ENCODE measurements around the gene ZAR1. TPM values are rescaled to one million over a fixed set of nuclear protein-coding genes. Genes with fewer than 3 reads are reported as not detected.

Gene ZAR1
- total RNA-seq, 1 experiment from 2014 or later: 0.47 TPM

DNA sequence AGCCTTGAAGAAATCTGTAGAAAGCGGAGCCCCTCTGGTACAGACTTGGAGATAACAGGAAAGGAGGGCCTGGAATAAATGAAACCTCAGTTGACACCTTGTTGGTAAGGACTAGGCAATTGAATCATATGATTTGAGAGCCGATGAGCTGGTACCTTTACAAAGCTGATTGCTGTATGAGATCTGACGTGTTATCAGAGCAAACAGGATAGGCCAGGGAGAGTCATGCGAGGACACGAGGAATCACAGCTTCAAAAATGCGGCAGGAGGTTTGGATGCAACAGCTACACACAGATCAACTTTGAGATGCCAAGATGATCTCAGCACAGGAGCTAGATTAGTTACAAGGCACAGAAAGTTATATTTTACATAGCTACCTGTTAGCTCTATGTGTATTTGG, 14.3 kb upstream of the ZAR1 start:
- Histone ChIP-seq H3K4me1 (ENCODE audit: control insufficient read depth in 1 of 2, insufficient read depth in 2 of 2, low read length in 2 of 2) (no peaks in the 10 kb centered on the region), H3K4me2 (ENCODE audit: low read length) (no peak overlapping the region), H3K9me2 (ENCODE audit: insufficient read depth) (no peaks in the 10 kb centered on the region), H2AFZ (ENCODE audit: low read depth, low read length, poor library complexity, severe bottlenecking) (no peak overlapping the region), H3K79me2 (ENCODE audit: insufficient read depth, low read length) (no peaks in the 10 kb centered on the region), H3K4me3 (replicated peaks in 1 of 2; ENCODE audit: low read depth in 1 of 2, low read length in 2 of 2) (no peak overlapping the region), H3K9ac (ENCODE audit: low read length) (no peak overlapping the region), H3K9me3 (ENCODE audit: control insufficient read depth in 1 of 2, insufficient read depth in 1 of 2, low read depth in 1 of 2, low read length in 2 of 2) (no peaks in the 10 kb centered on the region), H3K27ac (ENCODE audit: low read depth, low read length) (no peak overlapping the region), H4K20me1 (ENCODE audit: insufficient read depth) (no peaks in the 10 kb centered on the region), H3K27me3 (ENCODE audit: insufficient read depth, low read length) (no peaks in the 10 kb centered on the region), H3K36me3 (ENCODE audit: control insufficient read depth in 1 of 2, insufficient read depth in 2 of 2, low read length in 2 of 2) (no peaks in the 10 kb centered on the region)
- ChIA-PET CTCF (no interaction called here), POLR2A (no interaction called here), RAD21 (ENCODE audit: low non-redundant PET in 1 of 2, low total read pairs in 2 of 2, uncharacterized antibody in 2 of 2, unreplicated experiment in 2 of 2) (no interaction called here)
- TF ChIP-seq TCF7L2 (IDR thresholded peaks at IDR 0.05; ENCODE audit: borderline replicate concordance, extremely low read depth, insufficient read depth, insufficient read length): no peak
- TF ChIP-seq SP1 (IDR thresholded peaks at IDR 0.05; ENCODE audit: low read depth): no peak
- no peak for TF ChIP-seq CEBPB (IDR thresholded peaks at IDR 0.05; ENCODE audit: low read depth)
- TF ChIP-seq POLR2AphosphoS5 (IDR thresholded peaks at IDR 0.05; ENCODE audit: low read depth, low read length): no peak
- TF ChIP-seq JUND (IDR thresholded peaks at IDR 0.05): no peak
- TF ChIP-seq, protein P1, sequence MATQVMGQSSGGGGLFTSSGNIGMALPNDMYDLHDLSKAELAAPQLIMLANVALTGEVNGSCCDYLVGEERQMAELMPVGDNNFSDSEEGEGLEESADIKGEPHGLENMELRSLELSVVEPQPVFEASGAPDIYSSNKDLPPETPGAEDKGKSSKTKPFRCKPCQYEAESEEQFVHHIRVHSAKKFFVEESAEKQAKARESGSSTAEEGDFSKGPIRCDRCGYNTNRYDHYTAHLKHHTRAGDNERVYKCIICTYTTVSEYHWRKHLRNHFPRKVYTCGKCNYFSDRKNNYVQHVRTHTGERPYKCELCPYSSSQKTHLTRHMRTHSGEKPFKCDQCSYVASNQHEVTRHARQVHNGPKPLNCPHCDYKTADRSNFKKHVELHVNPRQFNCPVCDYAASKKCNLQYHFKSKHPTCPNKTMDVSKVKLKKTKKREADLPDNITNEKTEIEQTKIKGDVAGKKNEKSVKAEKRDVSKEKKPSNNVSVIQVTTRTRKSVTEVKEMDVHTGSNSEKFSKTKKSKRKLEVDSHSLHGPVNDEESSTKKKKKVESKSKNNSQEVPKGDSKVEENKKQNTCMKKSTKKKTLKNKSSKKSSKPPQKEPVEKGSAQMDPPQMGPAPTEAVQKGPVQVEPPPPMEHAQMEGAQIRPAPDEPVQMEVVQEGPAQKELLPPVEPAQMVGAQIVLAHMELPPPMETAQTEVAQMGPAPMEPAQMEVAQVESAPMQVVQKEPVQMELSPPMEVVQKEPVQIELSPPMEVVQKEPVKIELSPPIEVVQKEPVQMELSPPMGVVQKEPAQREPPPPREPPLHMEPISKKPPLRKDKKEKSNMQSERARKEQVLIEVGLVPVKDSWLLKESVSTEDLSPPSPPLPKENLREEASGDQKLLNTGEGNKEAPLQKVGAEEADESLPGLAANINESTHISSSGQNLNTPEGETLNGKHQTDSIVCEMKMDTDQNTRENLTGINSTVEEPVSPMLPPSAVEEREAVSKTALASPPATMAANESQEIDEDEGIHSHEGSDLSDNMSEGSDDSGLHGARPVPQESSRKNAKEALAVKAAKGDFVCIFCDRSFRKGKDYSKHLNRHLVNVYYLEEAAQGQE (IDR thresholded peaks at IDR 0.05; ENCODE audit: low read depth): no peak
- TF ChIP-seq FOSL1 (IDR thresholded peaks at IDR 0.05; ENCODE audit: low read depth): no peak
- TF ChIP-seq POLR2A (IDR thresholded peaks at IDR 0.05; ENCODE audit: borderline replicate concordance, extremely low read depth, insufficient read depth, insufficient read length): no peak
- TF ChIP-seq RAD21 (IDR thresholded peaks at IDR 0.05; ENCODE audit: low read depth): no peak
- no peak for TF ChIP-seq CBX3 (IDR thresholded peaks at IDR 0.05; ENCODE audit: low read depth)
- no peak for TF ChIP-seq YY1 (IDR thresholded peaks at IDR 0.05; ENCODE audit: extremely low read depth, insufficient replicate concordance, low read depth, low read length)
- TF ChIP-seq ELF1 (IDR thresholded peaks at IDR 0.05; ENCODE audit: borderline replicate concordance, low read depth): no peak
- TF ChIP-seq ZNF274 (IDR thresholded peaks at IDR 0.05; ENCODE audit: low read depth, low read length): no peak
- no peak for TF ChIP-seq SRF (IDR thresholded peaks at IDR 0.05; ENCODE audit: low read depth)
- TF ChIP-seq EZH2 (IDR thresholded peaks at IDR 0.05): no peak
- DNase-seq (ENCODE audit: low read depth, low spot score) (no peak), ATAC-seq (no peak)
- BruUV-seq (replicated peaks): no TSS peak
- intact Hi-C loops (cut with micrococcal nuclease): no loop called here

Data from HCT116 (cell line).